Small intestine (tissue), 7 donors: ENCODE results near the gene TCL1A. TPM values are rescaled to one million over a fixed set of nuclear protein-coding genes. Genes with fewer than 3 reads are reported as not detected.

Source experiments
- DNase-seq, 2 donors: peaks; one replicate each; pipeline versions ENCODE4 v3.0.0 to v3.0.0-alpha.2; 2013
- FAIRE-seq: peaks from 2 replicates; lab custom pipeline; 2012; peaks lifted over from hg19 to GRCh38; lab: Jason Lieb, UNC
- H3K27ac ChIP-seq, 3 donors: one replicate each; pipeline ENCODE4 v1.5.1; 2013; ENCODE audit warnings: low read length in 2 of 3, mild to moderate bottlenecking in 2 of 3, control low read depth in 1 of 3, inconsistent platforms in 1 of 3, low read depth in 1 of 3, moderate library complexity in 1 of 3
- H3K27me3 ChIP-seq, 3 donors: one replicate each; pipeline ENCODE4 v1.6.1; 2013; ENCODE audit warnings: low read length in 3 of 3, inconsistent platforms in 1 of 3; ENCODE audit not compliant: control insufficient read depth in 3 of 3, insufficient read depth in 3 of 3
- H3K36me3 ChIP-seq, 3 donors: one replicate each; pipeline ENCODE4 v1.6.1; 2013; ENCODE audit warnings: low read length in 3 of 3, inconsistent platforms in 1 of 3, low read depth in 1 of 3, mild to moderate bottlenecking in 1 of 3, moderate library complexity in 1 of 3; ENCODE audit not compliant: control insufficient read depth in 3 of 3, insufficient read depth in 2 of 3
- H3K4me1 ChIP-seq, 3 donors: one replicate each; pipeline ENCODE4 v1.6.1; 2013; ENCODE audit warnings: low read length in 2 of 3, inconsistent platforms in 1 of 3, low read depth in 1 of 3, mild to moderate bottlenecking in 1 of 3, moderate library complexity in 1 of 3; ENCODE audit not compliant: control insufficient read depth in 3 of 3, insufficient read depth in 2 of 3
- H3K4me3 ChIP-seq, 3 donors: one replicate each; pipeline ENCODE4 v1.5.1; 2013; ENCODE audit warnings: low read length in 3 of 3, control low read depth in 1 of 3, inconsistent platforms in 1 of 3, low read depth in 1 of 3, mild to moderate bottlenecking in 1 of 3, moderate library complexity in 1 of 3
- H3K9me3 ChIP-seq, 2 donors: one replicate each; pipeline ENCODE4 v1.6.1; 2013; ENCODE audit warnings: low read depth in 1 of 2, low read length in 1 of 2; ENCODE audit not compliant: control insufficient read depth in 2 of 2, insufficient read depth in 1 of 2
- WGBS, 3 donors: extraction: QIAGEN DNeasy Blood & Tissue Kit; methylation state at CpG; one replicate each; pipeline ENCODE4 v1.1.7; 2013; 5-methylcytosine and 5-hydroxymethylcytosine counted together
- polyA plus RNA-seq, 4 donors: library from polyadenylated mRNA; stranded (reverse) in 3 of 4; unstranded in 1 of 4; fragments of 200-250 nt in 3 of 4; fragments of 120-200 nt in 1 of 4; gene quantifications; one replicate each; pipeline versions ENCODE4 v1.2.1 to v1.2.3, GENCODE V29; 2013
- donor health status: healthy with polysubstance abuse.
- donor health status: control.
- donor health status: control.
- donor health status: Bipolar disorder and iron deficiency.
- donor health status: healthy.

Gene TCL1A
- polyA plus RNA-seq, 4 donors: 0.59 to 3.8 TPM; not detected in 2

DNA sequence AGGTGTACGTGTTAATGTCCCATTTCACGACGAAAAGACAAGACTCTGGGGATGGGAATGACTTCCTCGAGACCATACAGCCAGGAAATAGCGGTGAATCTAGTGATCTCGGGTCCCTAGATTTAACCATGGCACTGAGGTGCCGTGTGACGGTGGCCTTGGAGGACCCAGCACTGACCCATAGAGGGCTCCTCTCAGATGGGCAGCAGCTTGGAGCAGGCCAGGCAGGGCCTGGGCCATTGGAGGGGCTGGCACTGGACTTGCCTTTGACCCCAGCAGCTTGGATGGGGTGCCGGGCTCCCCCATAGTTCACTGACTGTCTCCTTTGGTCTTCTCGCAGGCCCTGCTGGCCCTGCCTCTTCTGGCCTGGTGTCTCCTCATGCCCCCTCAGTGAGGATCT is 22.3 kb downstream of the TCL1A start:
- no peaks in the 10 kb centered on the region for H3K9me3 ChIP-seq
- H3K4me3 ChIP-seq: no peak overlapping the region
- no peak overlapping the region for H3K27ac ChIP-seq
- no peak for FAIRE-seq
- no peaks in the 10 kb centered on the region for H3K4me1 ChIP-seq
- peaks cover 0 to 6% (median 4%) of the 10 kb centered on the region in 3 donors for H3K27me3 ChIP-seq
- DNase-seq: no peak
- 81 to 91% (median 87%) methylated on average over 10 of the region's 10 CpGs for WGBS, 3 donors
- no peaks in the 10 kb centered on the region for H3K36me3 ChIP-seq

DNA sequence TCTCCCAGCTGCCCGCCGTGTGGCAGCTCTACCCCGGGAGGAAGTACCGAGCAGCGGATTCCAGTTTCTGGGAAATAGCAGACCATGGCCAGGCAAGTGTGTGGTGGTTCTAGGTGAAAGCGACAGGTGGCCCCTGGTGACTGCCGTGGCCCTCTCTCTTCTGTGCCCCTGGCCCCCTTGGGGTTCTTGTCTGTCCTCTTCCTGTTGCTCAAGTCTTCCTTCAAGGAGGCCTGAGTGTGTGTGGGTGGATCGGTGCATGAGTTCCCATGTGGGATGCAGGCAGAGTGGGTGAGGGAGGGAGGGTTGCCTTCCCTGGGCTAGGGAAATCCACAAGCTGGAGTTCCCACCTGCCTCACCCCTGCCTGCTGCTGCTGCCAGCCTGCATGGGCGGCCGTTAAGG is 23.1 kb downstream of the TCL1A start:
- DNase-seq (no peak), FAIRE-seq (no peak)
- Histone ChIP-seq H3K4me3 (no peak overlapping the region), H3K27me3 (peaks cover 0 to 6% (median 4%) of the 10 kb centered on the region in 3 donors), H3K4me1 (no peaks in the 10 kb centered on the region), H3K36me3 (no peaks in the 10 kb centered on the region), H3K9me3 (no peaks in the 10 kb centered on the region), H3K27ac (no peak overlapping the region)
- WGBS, 3 donors: 82 to 90% (median 87%) methylated on average over 10 of the region's 10 CpGs

DNA sequence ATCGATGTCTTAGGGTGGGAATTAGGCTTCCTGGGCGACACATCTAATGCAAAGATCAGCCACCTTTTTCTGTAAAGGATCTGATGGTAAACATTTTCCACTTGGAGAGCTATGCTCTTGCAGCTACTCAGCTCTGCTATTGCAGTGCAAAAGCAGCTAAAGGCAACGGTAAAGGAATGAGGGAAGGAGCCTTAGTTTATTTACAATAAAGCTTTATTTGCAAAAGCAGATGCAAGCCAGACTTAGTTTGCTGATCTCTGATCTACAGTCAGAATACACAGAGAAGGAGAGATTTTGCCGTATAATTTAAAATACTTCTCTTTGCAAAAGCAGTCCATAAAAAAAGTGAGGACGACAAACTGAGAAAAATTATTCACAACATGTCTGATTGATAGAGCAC is 24.5 kb downstream of the TCL1A start:
- no peak for FAIRE-seq
- 35 to 45% (median 40%) methylated on average over 5 of the region's 5 CpGs for WGBS, 3 donors
- Histone ChIP-seq H3K36me3 (no peaks in the 10 kb centered on the region), H3K9me3 (no peaks in the 10 kb centered on the region), H3K27ac (no peak overlapping the region), H3K4me1 (no peaks in the 10 kb centered on the region), H3K27me3 (peaks cover 0 to 6% (median 4%) of the 10 kb centered on the region in 3 donors), H3K4me3 (no peak overlapping the region)
- DNase-seq: no peak

DNA sequence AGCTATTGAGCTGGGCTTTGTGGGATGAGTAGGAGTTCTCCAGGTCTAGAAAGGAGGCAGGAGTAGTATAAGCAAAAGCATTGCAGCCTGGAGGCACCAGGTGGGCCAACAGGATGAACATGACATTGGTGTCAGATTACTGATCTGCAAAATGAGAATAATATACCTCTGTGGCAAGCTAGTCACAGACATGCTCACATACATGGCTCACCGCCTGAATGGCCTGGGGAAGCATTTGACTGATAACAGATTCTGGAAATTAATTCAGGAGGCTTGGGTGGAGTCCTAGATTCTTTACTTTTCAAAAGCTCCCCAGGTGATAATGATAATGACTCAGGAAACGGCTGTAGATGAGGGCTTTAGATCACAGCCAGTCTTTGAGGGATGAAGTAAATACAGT is 27.0 kb downstream of the TCL1A start:
- 28 to 51% (median 34%) methylated on average over 2 of the region's 2 CpGs for WGBS, 3 donors
- Histone ChIP-seq H3K4me3 (no peak overlapping the region), H3K27me3 (no peaks in the 10 kb centered on the region), H3K9me3 (no peaks in the 10 kb centered on the region), H3K27ac (no peak overlapping the region), H3K36me3 (no peaks in the 10 kb centered on the region), H3K4me1 (no peaks in the 10 kb centered on the region)
- no peak for FAIRE-seq
- DNase-seq: no peak

DNA sequence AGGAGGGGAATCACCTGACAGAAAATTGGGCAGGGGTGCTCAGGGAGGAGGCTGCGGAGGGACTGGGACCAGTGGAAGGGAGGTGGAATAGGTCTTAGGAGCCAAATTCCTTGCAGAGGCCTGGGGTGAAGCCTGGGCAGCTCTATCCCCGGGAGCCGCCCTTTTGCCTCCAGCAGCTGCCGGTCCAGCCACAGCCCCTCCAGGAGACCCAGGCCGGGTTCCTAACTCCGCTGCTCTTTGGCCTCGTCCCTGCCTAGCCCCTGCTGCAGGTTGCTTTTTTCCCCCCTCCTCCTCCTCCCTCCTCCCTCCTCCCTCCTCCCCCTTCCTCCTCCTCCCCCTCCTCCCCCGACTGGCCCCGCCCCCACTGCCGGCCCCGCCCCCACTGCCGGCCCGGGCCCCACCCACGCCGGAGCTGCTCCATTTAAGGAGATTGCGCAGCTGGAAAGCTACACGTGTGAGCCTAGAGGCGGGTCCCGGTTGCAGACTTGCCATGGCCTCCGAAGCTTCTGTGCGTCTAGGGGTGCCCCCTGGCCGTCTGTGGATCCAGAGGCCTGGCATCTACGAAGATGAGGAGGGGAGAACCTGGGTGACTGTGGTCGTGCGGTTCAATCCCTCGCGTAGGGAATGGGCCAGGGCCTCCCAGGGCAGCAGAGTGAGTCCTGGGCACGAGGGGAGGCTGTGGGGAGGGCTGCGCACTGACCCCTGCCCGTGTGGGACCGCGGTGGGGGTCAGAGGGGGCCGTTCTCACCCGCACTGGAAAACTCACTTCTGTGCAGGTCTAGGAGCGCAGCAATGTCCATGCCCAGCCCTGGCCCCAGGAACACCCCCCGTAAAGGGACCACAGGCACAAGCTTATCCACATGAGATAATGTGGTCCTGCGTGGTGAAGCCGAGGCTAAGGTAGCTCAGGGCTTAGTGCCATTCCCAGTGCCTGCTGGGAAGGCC is 27.7 kb downstream of the TCL1A start, which contains the start of gene TCL1B:
TSS of gene TCL1B (plus strand) at position 449 of the 945 bp plus-strand sequence. CDS start at position 491, 42 bp downstream.
- no peaks in the 10 kb centered on the region for H3K4me1 ChIP-seq
- no peaks in the 10 kb centered on the region for H3K27me3 ChIP-seq
- no peak for DNase-seq
- 77 to 90% (median 88%) methylated on average over 28 to 38 of the region's 38 CpGs for WGBS, 3 donors
- no peaks in the 10 kb centered on the region for H3K36me3 ChIP-seq
- no peak for FAIRE-seq
- no peak within 1 kb of the TSS for H3K4me3 ChIP-seq
- H3K27ac ChIP-seq: no peak within 1 kb of the TSS
- no peaks in the 10 kb centered on the region for H3K9me3 ChIP-seq

DNA sequence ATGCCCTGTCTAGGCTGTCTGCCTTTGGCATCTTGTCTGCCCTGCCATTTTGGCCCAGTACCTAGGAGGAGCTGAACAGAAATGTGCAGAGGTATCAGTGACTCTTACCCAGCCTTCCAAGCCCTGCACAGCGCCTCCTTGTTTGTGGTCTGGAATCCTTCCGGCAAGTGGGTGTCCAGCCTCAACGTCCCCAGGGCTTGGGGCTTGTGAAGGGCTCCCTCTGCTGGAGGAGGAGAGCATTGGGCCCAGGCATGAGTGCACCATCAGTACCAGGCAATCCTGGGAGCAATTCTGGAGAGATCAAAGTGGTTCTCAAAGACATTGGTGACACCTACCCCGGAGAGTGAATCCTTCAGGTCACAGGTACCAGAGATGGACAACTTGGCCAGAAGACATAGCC is 30.1 kb downstream of the TCL1A start:
- H3K36me3 ChIP-seq: no peaks in the 10 kb centered on the region
- H3K27me3 ChIP-seq: no peaks in the 10 kb centered on the region
- WGBS, 3 donors: 43 to 55% (median 54%) methylated on average over 4 of the region's 4 CpGs
- no peak overlapping the region for H3K27ac ChIP-seq
- no peaks in the 10 kb centered on the region for H3K9me3 ChIP-seq
- DNase-seq: peak in 1 of 2 donors; percentile 29
- FAIRE-seq: no peak
- H3K4me3 ChIP-seq: no peak overlapping the region
- no peaks in the 10 kb centered on the region for H3K4me1 ChIP-seq

DNA sequence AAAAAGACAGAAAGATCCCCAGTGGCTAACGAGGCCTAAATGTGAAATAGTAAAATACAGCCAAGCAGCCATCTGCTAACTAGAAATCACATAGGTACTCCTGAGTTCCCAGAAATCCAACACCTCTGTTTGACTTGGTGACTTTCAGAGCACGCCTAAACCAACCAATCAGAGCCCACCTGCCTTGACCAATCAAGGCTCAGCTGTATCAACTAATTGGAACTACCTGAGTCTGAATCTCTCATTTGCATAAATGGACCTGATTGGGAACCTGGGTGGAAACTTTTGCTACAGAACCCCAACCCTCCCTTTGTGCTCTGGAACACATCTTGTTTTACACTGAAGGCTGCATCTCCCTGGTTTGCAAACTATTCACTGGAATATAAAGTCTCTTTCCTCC is 32.8 kb downstream of the TCL1A start:
- Histone ChIP-seq H3K4me1 (no peaks in the 10 kb centered on the region), H3K27ac (no peak overlapping the region), H3K27me3 (no peaks in the 10 kb centered on the region), H3K4me3 (no peak overlapping the region), H3K36me3 (no peaks in the 10 kb centered on the region), H3K9me3 (no peaks in the 10 kb centered on the region)
- DNase-seq (no peak), FAIRE-seq (no peak)
- WGBS, 3 donors: 74 to 86% (median 83%) methylated on average over 2 of the region's 2 CpGs

DNA sequence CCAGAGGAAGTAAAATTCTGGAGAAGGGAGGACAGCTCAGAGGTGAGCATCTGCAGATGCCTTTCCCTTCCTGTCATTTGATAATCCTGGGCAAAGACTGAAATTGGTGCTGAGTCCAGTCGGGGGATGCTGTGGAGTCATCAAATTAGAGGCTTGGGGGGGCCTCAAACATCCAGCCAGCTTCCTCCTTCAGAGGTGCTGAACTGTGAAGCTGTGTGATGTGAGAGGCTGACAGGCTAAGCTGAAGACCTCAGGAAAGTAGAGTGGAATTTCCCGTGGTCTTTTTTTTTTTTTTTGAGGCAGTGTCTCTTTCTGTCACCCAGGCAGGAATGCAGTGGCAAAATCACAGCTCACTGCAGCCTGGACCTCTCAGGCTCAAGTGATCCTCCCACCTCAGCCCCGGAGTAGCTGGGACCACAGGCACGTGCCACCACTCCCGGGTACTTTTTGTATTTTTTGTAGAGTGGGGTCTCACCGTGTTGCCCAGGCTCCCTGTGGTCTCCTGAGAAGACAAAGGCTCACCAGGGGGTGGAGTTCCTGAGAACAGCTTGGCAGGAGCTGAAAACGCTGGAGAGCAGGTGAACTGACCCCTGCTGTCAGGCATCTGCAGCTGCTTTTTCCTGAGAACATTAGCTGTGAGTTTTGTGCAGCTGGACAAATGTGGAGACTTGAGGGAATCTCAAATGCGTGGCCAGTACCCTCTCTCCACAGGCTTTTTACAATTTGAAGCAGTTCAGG is 33.8 kb downstream of the TCL1A start:
- H3K4me1 ChIP-seq: no peaks in the 10 kb centered on the region
- DNase-seq: peak in 1 of 2 donors; percentile 1
- no peaks in the 10 kb centered on the region for H3K36me3 ChIP-seq
- no peak overlapping the region for H3K4me3 ChIP-seq
- no peak for FAIRE-seq
- H3K27ac ChIP-seq: no peak overlapping the region
- no peaks in the 10 kb centered on the region for H3K9me3 ChIP-seq
- no peaks in the 10 kb centered on the region for H3K27me3 ChIP-seq
- 18 to 35% (median 19%) methylated on average over 8 of the region's 8 CpGs for WGBS, 3 donors
